GM21528 (cell line): ENCODE measurements around the gene ASNSD1.
A peak's percentile ranks its signal among the peaks of the same experiment; 100 is the strongest.
"Not testable (repeated sequence)": the region's sequence is repeated elsewhere in the genome, so short reads cannot be mapped to it uniquely, and the experiment has no call there.

Experiments
- ATAC-seq: cut with Tn5 transposase; IDR thresholded peaks from one replicate; pipeline ENCODE4 v1.9.1; 2021; ENCODE audit warnings: mild to moderate bottlenecking, moderate library complexity; ENCODE audit not compliant: unreplicated experiment, low FRiP score

ASNSD1 gene

DNA sequence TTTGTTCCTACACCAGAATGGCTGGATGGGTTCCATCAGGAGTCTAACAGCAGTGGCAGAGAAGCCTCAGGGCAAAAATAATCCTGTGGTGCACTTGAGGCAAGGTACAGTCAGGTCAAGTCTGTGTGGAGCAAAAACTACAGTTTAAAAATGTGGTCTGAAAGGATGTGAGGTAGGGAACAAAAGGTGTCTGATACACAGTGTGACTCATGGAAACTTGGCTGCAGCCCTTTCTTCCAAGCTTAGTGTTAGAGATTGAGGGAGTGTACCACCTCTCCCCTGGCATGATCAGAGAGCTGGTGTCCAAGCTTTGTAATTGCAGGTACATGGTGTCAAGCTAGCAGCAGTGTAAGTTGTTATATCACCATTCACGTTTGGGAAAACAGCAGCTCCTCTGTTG is 22.1 kb downstream of the ASNSD1 start:
- no peak for ATAC-seq

DNA sequence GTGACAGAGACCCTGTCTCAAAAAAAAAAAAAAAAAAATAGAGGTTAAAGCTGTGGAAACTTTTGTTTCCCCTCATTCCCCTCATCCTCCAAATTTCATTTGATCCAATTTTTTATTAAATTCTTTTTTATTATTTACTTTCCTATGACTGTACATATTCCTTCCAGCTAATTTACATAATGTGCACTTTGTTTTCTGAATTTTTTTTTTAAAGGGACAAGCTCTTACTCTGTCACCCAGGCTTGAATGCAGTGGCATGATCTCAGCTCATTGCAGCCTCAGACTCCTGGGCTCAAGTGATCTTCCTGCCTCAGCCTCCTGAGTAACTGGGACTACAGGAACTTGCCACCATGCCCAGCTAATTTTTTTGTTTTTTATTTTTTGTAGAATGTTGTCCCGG is 23.6 kb downstream of the ASNSD1 start:
- ATAC-seq, result no peak

DNA sequence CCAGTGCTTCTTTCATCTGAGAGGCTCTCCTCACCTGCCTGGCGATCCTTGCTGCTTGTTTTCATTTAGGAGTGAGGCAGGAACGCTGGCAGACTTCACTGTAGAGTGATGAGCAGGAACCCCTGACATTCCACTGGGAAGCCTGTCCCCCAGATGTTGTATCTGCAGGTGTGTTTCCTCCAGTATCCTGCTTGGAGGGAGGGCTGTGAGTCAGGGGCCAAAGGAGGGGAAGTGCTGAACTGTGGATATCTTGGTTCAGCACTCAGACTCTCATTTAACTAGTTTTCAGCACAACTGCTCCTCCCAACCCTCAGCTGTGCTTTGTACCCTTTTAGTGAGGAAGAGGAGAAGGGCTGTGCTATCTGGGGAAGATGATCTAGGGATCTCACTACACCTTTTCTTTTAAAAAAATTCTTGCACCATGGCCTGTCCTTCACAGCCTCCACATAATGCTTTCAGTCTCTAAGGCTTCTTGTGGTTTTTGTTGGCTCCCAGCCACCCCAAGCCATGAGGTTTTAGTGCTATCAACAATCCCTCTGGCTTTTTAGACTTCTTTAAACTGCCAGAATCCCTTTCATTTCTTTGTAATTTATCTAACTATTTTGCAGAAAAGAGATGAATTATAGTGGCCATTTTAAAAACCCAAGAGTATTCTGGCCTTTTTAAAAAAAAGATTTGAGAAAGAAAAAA is 24.4 kb downstream of the ASNSD1 start:
- ATAC-seq, result peak; percentile 67

DNA sequence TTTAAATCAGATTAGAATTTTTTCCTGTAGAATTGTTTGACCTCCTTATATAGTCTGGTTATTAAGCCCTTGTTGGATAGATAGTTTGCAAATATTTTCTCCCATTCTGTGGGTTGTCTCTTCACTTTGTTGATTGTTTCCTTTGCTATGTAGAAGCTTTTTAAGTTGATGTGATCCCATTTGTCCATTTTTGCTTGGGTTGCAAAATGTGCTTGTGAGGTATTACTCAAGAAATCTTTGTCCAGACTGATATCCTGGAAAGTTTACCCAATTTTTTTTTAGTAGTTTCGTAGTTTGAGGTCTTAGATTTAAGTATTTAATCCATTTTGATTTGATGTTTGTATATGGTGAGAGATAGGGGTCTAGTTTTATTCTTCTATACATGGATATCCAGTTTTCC is 26.5 kb downstream of the ASNSD1 start:
- not testable (repeated sequence) for ATAC-seq

DNA sequence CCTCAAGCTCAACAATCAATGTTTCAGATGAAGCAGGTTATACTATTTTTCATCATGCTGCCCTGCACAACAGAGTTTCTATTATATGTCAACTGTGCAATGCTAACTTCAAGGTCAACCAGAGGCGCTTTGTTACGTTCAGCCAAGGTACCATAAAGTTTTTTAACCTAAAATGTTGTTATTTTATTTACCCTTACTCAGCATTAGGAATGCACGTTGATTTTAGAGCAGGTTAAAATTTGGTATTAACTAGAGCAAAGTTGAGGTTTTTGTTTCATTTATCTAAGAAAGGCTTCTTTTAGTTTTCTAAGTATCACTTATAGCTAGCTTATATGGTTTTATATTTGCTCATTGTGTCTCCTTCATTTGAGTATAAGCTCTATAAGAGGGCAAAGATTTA is 35.0 kb downstream of the ASNSD1 start:
- no peak for ATAC-seq

DNA sequence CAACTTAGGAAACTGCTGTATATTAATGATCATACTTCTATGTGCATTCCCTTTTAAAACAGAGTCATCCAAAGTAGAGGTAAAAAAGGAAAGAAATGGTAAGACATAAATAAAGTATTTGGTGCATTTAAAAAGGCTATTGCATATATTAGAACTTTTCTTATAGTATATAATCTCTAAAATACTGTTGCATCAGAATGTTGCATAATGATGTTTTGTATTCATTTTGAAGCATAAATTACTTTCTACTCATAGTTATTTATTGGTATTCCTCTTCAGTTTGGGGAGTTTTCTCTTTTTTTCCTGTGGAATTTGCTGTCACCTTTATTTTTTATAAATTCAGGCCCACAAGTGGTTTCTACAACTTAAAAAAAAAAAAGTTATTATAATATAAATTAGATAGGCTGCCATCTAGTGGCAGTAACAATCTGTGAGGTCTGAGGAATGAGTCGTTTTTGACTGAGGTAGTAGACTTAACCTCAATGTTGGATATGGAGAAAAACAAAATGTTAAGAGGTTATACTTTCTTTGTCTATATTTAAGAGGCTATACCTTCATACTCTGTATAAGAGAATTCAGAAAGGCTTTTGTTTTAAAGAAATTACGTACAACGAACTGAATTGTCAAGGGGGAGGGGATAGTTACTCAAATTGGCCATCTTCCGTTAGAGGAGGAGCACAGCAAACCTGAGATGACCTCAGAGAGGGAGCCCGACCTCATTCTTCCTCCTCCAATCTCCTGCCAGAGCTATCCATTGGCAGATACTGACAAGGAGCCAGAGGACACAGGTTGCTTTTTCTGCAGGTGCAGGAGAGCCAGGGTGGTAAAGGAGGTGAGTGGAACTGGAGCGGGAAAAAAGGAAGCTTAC is 37.0 kb downstream of the ASNSD1 start:
- ATAC-seq, result no peak

DNA sequence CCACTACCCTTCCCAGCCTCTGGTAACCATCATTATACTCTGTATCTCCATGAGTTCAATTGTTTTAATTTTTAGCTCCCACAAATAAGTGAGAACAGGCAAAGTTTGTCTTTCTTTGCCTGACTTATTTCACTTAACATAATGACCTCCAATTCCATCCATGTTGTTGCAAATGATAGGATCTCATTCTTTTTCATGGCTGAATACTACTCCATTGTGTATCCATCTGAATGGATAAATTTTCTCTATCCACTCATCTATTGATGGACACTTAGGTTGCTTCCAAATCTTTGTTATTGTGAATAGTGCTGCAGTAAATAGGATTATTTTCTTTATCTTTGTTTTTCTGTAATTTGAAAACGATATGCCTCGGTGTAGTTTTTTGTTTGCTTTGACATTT is 39.4 kb downstream of the ASNSD1 start:
- ATAC-seq, result no peak

DNA sequence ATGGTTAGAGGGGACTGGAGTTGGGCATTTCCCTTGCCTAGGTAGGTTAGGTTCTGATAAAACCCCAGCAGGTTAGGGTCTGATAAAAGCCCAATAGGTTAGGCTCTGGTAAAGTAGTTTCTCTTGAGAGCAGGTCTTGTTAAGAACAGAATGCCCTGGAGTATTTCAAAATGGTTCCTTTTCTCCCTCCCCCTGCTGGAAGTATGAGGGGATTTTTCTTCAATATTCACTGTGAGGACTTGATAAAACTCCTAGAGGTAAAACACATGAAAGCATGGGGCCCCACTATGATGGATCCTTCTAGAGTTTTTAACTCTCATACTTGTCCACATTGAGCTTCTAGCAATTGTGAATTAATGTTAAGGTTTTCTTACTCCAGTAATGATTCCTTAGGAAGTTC is 40.8 kb downstream of the ASNSD1 start:
- no peak for ATAC-seq

DNA sequence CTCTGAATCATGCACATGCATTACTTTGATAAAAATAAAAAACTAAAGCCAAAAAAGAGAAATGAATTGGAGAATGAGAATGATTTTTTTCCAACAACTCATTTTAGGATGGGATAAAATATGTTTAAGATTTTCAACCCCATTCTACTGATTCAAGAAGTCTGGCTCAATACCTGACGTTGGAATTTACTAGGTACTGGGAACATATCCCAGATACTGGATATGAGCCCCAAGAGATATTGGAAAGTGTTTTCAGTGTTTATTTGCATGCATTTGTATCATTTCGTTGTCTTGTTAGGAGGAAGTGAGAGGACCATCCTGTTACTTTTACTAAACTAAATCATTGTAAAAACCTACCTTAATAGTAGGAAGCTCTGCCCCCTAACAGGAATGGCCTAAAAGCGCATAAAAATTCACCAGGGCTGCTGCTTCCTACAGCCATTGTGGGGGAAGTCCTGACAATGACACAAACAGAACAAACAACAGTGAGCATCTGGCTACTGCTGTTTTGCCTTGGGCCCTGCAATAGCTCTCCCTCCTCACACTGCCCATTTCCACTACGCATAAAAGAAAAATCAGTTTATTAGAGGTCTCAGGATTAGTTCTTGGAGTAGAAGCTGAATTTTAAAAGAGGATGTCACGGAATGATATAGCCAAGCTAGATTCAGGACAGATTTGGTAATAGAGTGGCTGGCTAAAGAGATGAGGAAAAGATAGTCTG is 48.4 kb downstream of the ASNSD1 start:
- ATAC-seq, result no peak

DNA sequence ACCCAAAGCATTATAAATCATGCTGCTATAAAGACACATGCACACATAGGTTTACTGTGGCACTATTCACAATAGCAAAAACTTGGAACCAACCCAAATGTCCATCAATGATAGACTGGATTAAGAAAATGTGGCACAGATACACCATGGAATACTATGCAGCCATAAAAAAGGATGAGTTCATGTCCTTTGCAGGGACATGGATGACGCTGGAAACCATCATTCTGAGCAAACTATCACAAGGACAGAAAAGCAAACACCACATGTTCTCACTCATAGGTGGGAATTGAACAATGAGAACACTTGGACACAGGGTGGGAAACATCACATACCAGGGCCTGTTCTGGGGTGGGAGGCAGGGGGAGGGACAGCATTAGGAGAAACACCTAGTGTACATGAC is 56.3 kb downstream of the ASNSD1 start:
- ATAC-seq, result not testable (repeated sequence)

DNA sequence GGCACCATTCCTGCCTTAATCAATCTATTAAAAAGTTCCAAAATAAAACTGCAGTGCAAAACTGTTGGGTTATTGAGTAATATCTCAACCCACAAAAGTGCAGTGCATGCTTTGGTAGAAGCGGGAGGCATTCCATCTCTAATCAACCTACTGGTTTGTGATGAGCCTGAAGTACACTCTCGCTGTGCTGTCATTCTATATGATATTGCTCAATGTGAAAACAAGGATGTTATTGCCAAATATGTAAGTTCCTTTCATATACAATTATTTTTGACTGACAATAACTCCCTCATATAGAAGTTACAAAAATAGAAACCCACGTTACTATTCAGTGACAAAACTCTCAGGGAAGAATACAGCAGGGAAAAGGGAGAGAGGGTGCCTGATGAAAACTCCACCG is 58.3 kb downstream of the ASNSD1 start:
- ATAC-seq, result no peak
